Stomach (tissue), 4 donors: ENCODE data around the gene PPP2R5D.

Experiments
- POLR2A ChIP-seq, 4 donors: fragments of 450-650 bp; IDR thresholded peaks; one replicate each; pipeline ENCODE4 v1.6.1; 2016; ENCODE audit warnings: antibody characterized with exemption in 4 of 4, control low read depth in 2 of 4, mild to moderate bottlenecking in 1 of 4, moderate library complexity in 1 of 4
- POLR2AphosphoS5 ChIP-seq, 3 donors: sonication (generic); formaldehyde crosslinking; IDR thresholded peaks; one replicate each; pipeline ENCODE4 v1.6.1; 2016; ENCODE audit warnings: antibody characterized with exemption in 3 of 3
- TF ChIP-seq, protein P1 (sequence below), 7 experiments: fragments of 450-650 bp in 4 of 7; fragments of 200-600 bp in 3 of 7; sonication (generic) in 3 of 7; IDR thresholded peaks; one replicate each; pipeline ENCODE4 v1.5.1; 2016 to 2019; ENCODE audit warnings: antibody characterized with exemption in 7 of 7, control low read depth in 2 of 7, mild to moderate bottlenecking in 1 of 7

DNA sequence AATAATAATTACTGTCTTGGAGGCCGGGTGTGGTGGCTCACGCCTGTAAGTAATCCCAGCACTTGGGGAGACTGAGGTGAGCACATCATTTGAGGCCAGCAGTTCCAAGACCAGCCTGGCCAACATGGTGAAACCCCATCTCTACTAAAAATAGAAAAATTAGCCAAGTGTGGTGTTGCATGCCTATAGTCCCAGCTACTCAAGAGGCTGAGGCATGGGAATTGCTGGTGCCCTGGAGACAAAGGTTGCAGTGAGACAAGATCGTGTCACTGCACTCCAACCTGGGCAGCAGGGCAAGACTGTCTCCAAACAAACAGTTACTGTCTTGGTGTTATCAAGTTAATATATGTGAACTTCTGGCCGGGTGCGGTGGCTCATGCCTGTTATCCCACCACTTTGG, 42.0 kb downstream of the PPP2R5D start:
- TF ChIP-seq, protein P1, sequence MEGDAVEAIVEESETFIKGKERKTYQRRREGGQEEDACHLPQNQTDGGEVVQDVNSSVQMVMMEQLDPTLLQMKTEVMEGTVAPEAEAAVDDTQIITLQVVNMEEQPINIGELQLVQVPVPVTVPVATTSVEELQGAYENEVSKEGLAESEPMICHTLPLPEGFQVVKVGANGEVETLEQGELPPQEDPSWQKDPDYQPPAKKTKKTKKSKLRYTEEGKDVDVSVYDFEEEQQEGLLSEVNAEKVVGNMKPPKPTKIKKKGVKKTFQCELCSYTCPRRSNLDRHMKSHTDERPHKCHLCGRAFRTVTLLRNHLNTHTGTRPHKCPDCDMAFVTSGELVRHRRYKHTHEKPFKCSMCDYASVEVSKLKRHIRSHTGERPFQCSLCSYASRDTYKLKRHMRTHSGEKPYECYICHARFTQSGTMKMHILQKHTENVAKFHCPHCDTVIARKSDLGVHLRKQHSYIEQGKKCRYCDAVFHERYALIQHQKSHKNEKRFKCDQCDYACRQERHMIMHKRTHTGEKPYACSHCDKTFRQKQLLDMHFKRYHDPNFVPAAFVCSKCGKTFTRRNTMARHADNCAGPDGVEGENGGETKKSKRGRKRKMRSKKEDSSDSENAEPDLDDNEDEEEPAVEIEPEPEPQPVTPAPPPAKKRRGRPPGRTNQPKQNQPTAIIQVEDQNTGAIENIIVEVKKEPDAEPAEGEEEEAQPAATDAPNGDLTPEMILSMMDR (IDR thresholded peaks at IDR 0.05), result no peak
- no peak for TF ChIP-seq POLR2A (IDR thresholded peaks at IDR 0.05)
- no peak for TF ChIP-seq POLR2AphosphoS5 (IDR thresholded peaks at IDR 0.05)
